Type B pancreatic cell (in vitro differentiated cells): ENCODE measurements around the gene GALNT8. TPM values are rescaled to one million over a fixed set of nuclear protein-coding genes. Genes with fewer than 3 reads are reported as not detected.
"Not testable (repeated sequence)": the region's sequence is repeated elsewhere in the genome, so short reads cannot be mapped to it uniquely, and the experiment has no call there.

Source experiments
- DNase-seq: peaks from one replicate; pipeline ENCODE4 v3.0.0; 2021; ENCODE audit warnings: mixed read lengths; ENCODE audit not compliant: unreplicated experiment; ENCODE audit errors: extremely low spot score
- H3K27ac Mint-ChIP-seq: 2 replicates; pipeline ENCODE4 v1.8.0; 2021; ENCODE audit warnings: mild to moderate bottlenecking, mixed read lengths
- H3K27me3 Mint-ChIP-seq: 2 replicates; pipeline ENCODE4 v1.8.0; 2021; ENCODE audit warnings: mixed read lengths
- H3K36me3 Mint-ChIP-seq: 2 replicates; pipeline ENCODE4 v1.8.0; 2021; ENCODE audit warnings: mixed read lengths
- H3K4me1 Mint-ChIP-seq: one replicate; pipeline ENCODE4 v1.8.0; 2021; ENCODE audit warnings: mixed read lengths; ENCODE audit not compliant: unreplicated experiment
- H3K4me3 Mint-ChIP-seq: 2 replicates; pipeline ENCODE4 v1.8.0; 2021; ENCODE audit warnings: mild to moderate bottlenecking, mixed read lengths
- H3K9me3 Mint-ChIP-seq: 2 replicates; pipeline ENCODE4 v1.8.0; 2021; ENCODE audit warnings: mixed read lengths
- total RNA-seq: library from RNA; stranded (reverse); gene quantifications from 2 replicates; pipeline ENCODE4 v1.2.1, GENCODE V29; 2021; ENCODE audit warnings: low replicate concordance
- TF ChIP-seq, protein P1 (sequence below): fragments of 200-600 bp; sonication (generic); conservative IDR thresholded peaks from 2 replicates; pipeline ENCODE4 v1.5.0; 2021; ENCODE audit warnings: antibody characterized with exemption, mild to moderate bottlenecking

Gene GALNT8
- total RNA-seq, 1 donor from 2014 or later: 7.1 TPM

DNA sequence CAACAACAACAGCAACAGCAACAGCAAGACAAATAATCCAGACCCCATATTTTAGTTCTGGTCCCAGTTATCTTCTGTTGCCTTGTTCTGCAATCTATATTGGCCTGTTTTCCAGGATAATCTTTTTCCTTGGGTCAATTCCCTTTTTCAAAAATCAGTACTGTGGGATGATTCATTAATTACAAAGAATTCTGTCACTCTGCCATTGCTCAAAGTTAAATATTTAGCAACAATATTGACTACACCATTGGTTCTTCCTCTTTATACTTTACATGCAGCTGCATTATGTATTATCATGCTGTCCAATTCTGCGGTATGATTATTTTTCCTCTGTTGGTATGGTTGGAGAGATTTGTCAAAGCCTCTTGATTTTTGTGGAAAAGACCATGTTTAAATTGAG lies 10.1 kb upstream of the GALNT8 start:
- Mint-ChIP-seq H3K4me1 (no peaks in the 10 kb centered on the region), H3K27me3 (peaks cover 19% of the 10 kb centered on the region), H3K27ac (no peak overlapping the region), H3K4me3 (no peak overlapping the region), H3K36me3 (no peaks in the 10 kb centered on the region), H3K9me3 (no peaks in the 10 kb centered on the region)
- no peak for DNase-seq
- TF ChIP-seq, protein P1, sequence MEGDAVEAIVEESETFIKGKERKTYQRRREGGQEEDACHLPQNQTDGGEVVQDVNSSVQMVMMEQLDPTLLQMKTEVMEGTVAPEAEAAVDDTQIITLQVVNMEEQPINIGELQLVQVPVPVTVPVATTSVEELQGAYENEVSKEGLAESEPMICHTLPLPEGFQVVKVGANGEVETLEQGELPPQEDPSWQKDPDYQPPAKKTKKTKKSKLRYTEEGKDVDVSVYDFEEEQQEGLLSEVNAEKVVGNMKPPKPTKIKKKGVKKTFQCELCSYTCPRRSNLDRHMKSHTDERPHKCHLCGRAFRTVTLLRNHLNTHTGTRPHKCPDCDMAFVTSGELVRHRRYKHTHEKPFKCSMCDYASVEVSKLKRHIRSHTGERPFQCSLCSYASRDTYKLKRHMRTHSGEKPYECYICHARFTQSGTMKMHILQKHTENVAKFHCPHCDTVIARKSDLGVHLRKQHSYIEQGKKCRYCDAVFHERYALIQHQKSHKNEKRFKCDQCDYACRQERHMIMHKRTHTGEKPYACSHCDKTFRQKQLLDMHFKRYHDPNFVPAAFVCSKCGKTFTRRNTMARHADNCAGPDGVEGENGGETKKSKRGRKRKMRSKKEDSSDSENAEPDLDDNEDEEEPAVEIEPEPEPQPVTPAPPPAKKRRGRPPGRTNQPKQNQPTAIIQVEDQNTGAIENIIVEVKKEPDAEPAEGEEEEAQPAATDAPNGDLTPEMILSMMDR: no peak

DNA sequence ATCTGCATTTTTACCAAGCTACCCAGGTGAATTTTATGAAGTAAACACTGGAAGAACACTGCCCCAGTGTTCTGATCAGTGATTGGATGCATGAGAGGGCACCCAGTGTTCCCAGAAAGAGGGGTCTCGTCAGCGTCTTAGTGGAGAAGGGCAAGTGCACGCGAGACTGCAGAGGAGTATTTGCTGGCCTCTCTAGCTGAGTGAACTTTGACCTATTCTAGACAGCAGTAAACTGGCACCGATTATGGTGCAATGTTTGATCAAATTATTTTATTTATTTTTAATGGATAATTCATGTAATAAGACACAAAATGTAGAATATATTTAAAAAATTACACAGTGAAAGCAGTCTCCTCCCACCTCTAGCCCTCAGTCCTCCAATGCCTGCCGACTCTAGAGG lies 5.3 kb upstream of the GALNT8 start:
- no peaks in the 10 kb centered on the region for H3K4me1 Mint-ChIP-seq
- peaks cover 6% of the 10 kb centered on the region for H3K36me3 Mint-ChIP-seq
- no peaks in the 10 kb centered on the region for H3K9me3 Mint-ChIP-seq
- H3K4me3 Mint-ChIP-seq: no peak overlapping the region
- no peak overlapping the region for H3K27ac Mint-ChIP-seq
- H3K27me3 Mint-ChIP-seq: peaks cover 19% of the 10 kb centered on the region
- TF ChIP-seq, protein P1: no peak
- DNase-seq: no peak

DNA sequence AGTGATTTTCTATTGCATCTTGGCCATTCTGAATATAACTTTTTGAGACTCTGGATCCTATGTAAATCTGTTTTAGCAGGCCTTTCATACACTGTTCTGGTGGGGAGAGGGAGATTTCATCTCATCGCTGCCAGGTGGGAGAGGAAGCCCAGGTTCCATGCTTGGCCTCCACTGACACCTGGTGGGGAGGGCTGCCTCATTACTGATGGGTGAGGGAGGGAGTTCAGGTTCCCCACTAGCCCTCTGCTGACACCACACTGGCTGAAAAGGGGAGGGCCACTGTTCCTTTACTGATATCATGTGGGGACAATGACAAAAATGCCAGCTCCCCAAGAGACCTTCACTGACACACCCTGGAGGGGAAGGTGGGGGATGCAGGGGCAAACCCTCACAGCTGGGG lies 2.4 kb upstream of the GALNT8 start:
- no peaks in the 10 kb centered on the region for H3K4me1 Mint-ChIP-seq
- TF ChIP-seq, protein P1: no peak
- H3K4me3 Mint-ChIP-seq: no peak overlapping the region
- H3K9me3 Mint-ChIP-seq: no peaks in the 10 kb centered on the region
- peaks cover 48% of the 10 kb centered on the region for H3K27me3 Mint-ChIP-seq
- no peak for DNase-seq
- peaks cover 10% of the 10 kb centered on the region for H3K36me3 Mint-ChIP-seq
- no peak overlapping the region for H3K27ac Mint-ChIP-seq

DNA sequence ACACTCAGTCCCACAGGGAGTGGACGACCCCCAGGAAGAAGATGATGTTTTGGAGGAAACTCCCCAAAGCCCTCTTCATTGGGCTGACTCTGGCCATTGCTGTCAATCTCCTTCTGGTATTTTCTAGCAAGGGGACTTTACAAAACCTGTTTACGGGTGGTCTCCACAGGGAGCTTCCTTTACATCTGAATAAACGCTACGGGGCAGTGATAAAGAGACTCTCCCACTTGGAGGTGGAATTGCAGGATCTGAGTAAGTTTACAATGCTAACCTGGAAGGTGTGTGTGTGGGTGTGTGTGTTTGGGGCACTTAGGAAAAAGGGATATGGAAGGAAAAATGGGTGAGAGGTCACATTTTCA lies 416 bp downstream of the GALNT8 start:
- Mint-ChIP-seq H3K9me3 (no peaks in the 10 kb centered on the region), H3K36me3 (peaks cover 10% of the 10 kb centered on the region), H3K4me1 (no peaks in the 10 kb centered on the region), H3K27me3 (peaks cover 61% of the 10 kb centered on the region), H3K27ac (peak overlapping the region; percentile 49), H3K4me3 (peak overlapping the region; percentile 4)
- TF ChIP-seq, protein P1: no peak
- no peak for DNase-seq

DNA sequence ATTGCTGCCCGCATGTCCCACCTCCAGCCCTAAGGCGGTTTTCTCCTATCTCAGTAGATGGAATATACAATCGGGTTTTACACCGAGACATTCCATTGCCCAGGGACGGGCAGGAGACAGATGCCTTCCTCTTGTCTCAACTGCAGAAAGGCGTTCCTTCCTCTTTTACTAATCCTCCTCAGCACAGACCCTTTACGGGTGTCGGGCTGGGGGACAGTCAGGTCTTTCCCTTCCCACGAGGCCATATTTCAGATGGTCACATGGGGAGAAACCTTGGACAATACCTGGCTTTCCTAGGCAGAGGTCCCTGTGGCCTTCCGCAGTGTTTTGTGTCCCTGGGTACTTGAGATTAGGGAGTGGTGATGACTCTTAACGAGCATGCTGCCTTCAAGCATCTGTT lies 1.4 kb downstream of the GALNT8 start:
- DNase-seq, H3K4me3 Mint-ChIP-seq, H3K27ac Mint-ChIP-seq, H3K4me1 Mint-ChIP-seq, H3K9me3 Mint-ChIP-seq: not testable (repeated sequence)
- Mint-ChIP-seq H3K36me3 (peaks cover 10% of the 10 kb centered on the region), H3K27me3 (peaks cover 63% of the 10 kb centered on the region)

DNA sequence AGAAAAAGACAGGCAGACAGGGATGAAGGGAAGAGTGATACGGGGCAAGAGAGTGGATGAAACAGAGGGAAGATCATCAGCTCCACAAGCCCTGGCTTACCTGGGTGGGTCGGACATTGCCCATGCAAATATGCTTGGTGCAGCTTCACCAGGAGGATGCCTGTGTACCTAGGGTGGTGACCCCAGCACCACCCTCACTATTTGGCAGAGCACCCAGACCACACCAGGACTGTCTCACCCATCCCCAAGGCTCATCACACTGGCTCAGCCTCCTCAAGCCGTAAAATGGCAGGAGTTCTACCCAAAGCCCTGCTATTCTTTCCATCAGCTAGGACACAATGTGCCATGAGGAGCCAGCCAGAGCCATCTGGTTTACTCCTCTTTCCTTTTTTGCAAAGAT lies 3.0 kb downstream of the GALNT8 start:
- peaks cover 62% of the 10 kb centered on the region for H3K27me3 Mint-ChIP-seq
- H3K9me3 Mint-ChIP-seq: no peaks in the 10 kb centered on the region
- no peak for DNase-seq
- peaks cover 10% of the 10 kb centered on the region for H3K36me3 Mint-ChIP-seq
- TF ChIP-seq, protein P1: no peak
- H3K4me3 Mint-ChIP-seq: no peak overlapping the region
- no peaks in the 10 kb centered on the region for H3K4me1 Mint-ChIP-seq
- H3K27ac Mint-ChIP-seq: no peak overlapping the region
